OCI-LY7 (cell line): ENCODE measurements around the gene APBB2. TPM values are rescaled to one million over a fixed set of nuclear protein-coding genes. Genes with fewer than 3 reads are reported as not detected.

ENCODE experiments used
- BruUV-seq: library from RNA; stranded (reverse); fragments of 400-500 nt; replicated peaks from 2 replicates; lab custom pipeline; 2021; lab: Mats Ljungman, UMichigan
- CTCF ChIA-PET: fragments of 300-600 bp; sonication (Branson Sonifier 250); formaldehyde crosslinking; loops from one replicate; lab custom pipeline; 2022; ENCODE audit warnings: antibody characterized with exemption; ENCODE audit not compliant: unreplicated experiment; lab: Charles Lee
- POLR2A ChIA-PET: fragments of 300-600 bp; sonication (Branson Sonifier 250); formaldehyde crosslinking; loops from one replicate; lab custom pipeline; 2022; ENCODE audit warnings: antibody characterized with exemption; lab: Charles Lee
- DNase-seq: peaks from one replicate; pipeline ENCODE4 v3.0.0-alpha.2; 2015; ENCODE audit warnings: low spot score
- H2AFZ ChIP-seq: fragments of 200-600 bp; sonication (generic), shearing (Covaris generic); 2 replicates; pipeline ENCODE4 v1.6.1; 2014; ENCODE audit warnings: mild to moderate bottlenecking, antibody characterized with exemption, low read length, moderate library complexity
- H3K27ac ChIP-seq: fragments of 200-600 bp; sonication (generic); 2 replicates; pipeline ENCODE4 v1.5.1; 2014; ENCODE audit warnings: mixed run types, low read depth, mild to moderate bottlenecking, moderate library complexity, low read length, inconsistent platforms; ENCODE audit not compliant: poor library complexity, severe bottlenecking
- H3K36me3 ChIP-seq: fragments of 200-600 bp; sonication (generic); 2 replicates; pipeline ENCODE4 v1.6.1; 2014; ENCODE audit warnings: mild to moderate bottlenecking, antibody characterized with exemption, low read length, moderate library complexity, mixed read lengths; ENCODE audit not compliant: insufficient read depth
- H3K4me1 ChIP-seq: fragments of 200-600 bp; sonication (generic); 2 replicates; pipeline ENCODE4 v1.5.1; 2014; ENCODE audit warnings: mild to moderate bottlenecking, low read length; ENCODE audit not compliant: insufficient read depth, poor library complexity, severe bottlenecking
- H3K4me2 ChIP-seq: fragments of 200-600 bp; sonication (generic); 2 replicates; pipeline ENCODE4 v1.6.1; 2014; ENCODE audit warnings: mild to moderate bottlenecking, low read length
- H3K4me3 ChIP-seq: fragments of 200-600 bp; sonication (generic); 2 replicates; pipeline ENCODE4 v1.5.1; 2014; ENCODE audit warnings: mild to moderate bottlenecking, low read depth, low read length; ENCODE audit not compliant: poor library complexity, severe bottlenecking
- H3K79me2 ChIP-seq: fragments of 200-600 bp; sonication (generic); 2 replicates; pipeline ENCODE4 v1.6.1; 2016; ENCODE audit warnings: low read depth, mild to moderate bottlenecking, low read length, moderate library complexity, mixed read lengths; ENCODE audit not compliant: insufficient read depth
- H3K9me2 ChIP-seq: fragments of 200-600 bp; sonication (generic); 2 replicates; pipeline ENCODE4 v1.6.1; 2016; ENCODE audit warnings: mild to moderate bottlenecking, low read length, mixed read lengths; ENCODE audit not compliant: insufficient read depth
- H3K9me3 ChIP-seq: fragments of 200-600 bp; sonication (generic); 2 replicates; pipeline ENCODE4 v1.6.1; 2014; ENCODE audit warnings: mild to moderate bottlenecking, mixed run types, low read length, mixed read lengths
- H4K20me1 ChIP-seq: fragments of 200-600 bp; sonication (generic); 2 replicates; pipeline ENCODE4 v1.6.1; 2014; ENCODE audit warnings: mild to moderate bottlenecking, antibody characterized with exemption, low read length, moderate library complexity, mixed read lengths; ENCODE audit not compliant: insufficient read depth
- CTCF ChIP-seq: fragments of 200-600 bp; sonication (generic); conservative IDR thresholded peaks from 2 replicates; pipeline ENCODE4 v1.5.1; 2014; ENCODE audit warnings: mild to moderate bottlenecking, antibody characterized with exemption, low read length, moderate library complexity, mixed read lengths
- EZH2phosphoT487 ChIP-seq: fragments of 200-600 bp; sonication (generic); IDR thresholded peaks from 2 replicates; pipeline ENCODE4 v1.6.1; 2018; ENCODE audit warnings: low read depth, borderline replicate concordance, mild to moderate bottlenecking, mixed run types, antibody characterized with exemption, low read length, moderate library complexity, mixed read lengths
- intact Hi-C: fragments of 100-400 bp; cut with micrococcal nuclease; formaldehyde crosslinking; loops from one replicate; pipeline ENCODE4 v1.10.0; 2022; ENCODE audit not compliant: unreplicated experiment
- total RNA-seq, 2 experiments: library from RNA; depleted of rRNA in 1 of 2; stranded (reverse); fragments of >200 nt in 1 of 2; shearing (Covaris generic) in 1 of 2; gene quantifications; 2 replicates each; pipeline ENCODE4 v1.2.3, GENCODE V29; 2014 to 2022

The APBB2 gene
- total RNA-seq, 2 experiments from 2014 or later, result 66.4 to 88.5 TPM

GRCh38 chr4:41227902-41228301, 13.6 kb upstream of the APBB2 start:
- Histone ChIP-seq H3K4me2 (no peak overlapping the region), H3K9me3 (no peaks in the 10 kb centered on the region), H3K79me2 (no peaks in the 10 kb centered on the region), H3K27ac (no peak overlapping the region), H3K4me3 (no peak overlapping the region), H3K4me1 (no peaks in the 10 kb centered on the region), H3K36me3 (no peaks in the 10 kb centered on the region), H4K20me1 (no peaks in the 10 kb centered on the region), H2AFZ (no peak overlapping the region), H3K9me2 (no peaks in the 10 kb centered on the region)
- ChIA-PET CTCF (interaction anchor here (0.7 kb wide), 1 partner anchor 21 kb away, joined by 3 read pairs; no protein-coding TSS in a partner anchor), POLR2A (no interaction called here)
- BruUV-seq, result no TSS peak
- TF ChIP-seq CTCF, result no peak
- no peak for TF ChIP-seq EZH2phosphoT487
- no peak for DNase-seq
- intact Hi-C loops, result no loop called here

GRCh38 chr4:41221850-41222645, 7.7 kb upstream of the APBB2 start:
- H3K79me2 ChIP-seq, result no peaks in the 10 kb centered on the region
- H4K20me1 ChIP-seq, result no peaks in the 10 kb centered on the region
- no peaks in the 10 kb centered on the region for H3K9me3 ChIP-seq
- H3K27ac ChIP-seq, result no peak overlapping the region
- H2AFZ ChIP-seq, result no peak overlapping the region
- H3K9me2 ChIP-seq, result no peaks in the 10 kb centered on the region
- TF ChIP-seq EZH2phosphoT487 (no peak), CTCF (no peak)
- CTCF ChIA-PET, result interaction anchor here (0.6 kb wide), 1 partner anchor 906 kb away, joined by 3 read pairs; no protein-coding TSS in a partner anchor
- POLR2A ChIA-PET, result interaction anchor here (0.6 to 0.9 kb wide), 2 partner anchors 35 to 281 kb away, joined by 3 to 5 read pairs; partner anchors contain the start of gene UCHL1
- no peak overlapping the region for H3K4me3 ChIP-seq
- intact Hi-C loops, result no loop called here
- H3K4me2 ChIP-seq, result no peak overlapping the region
- peaks cover 3% of the 10 kb centered on the region for H3K4me1 ChIP-seq
- DNase-seq, result no peak
- no TSS peak for BruUV-seq
- no peaks in the 10 kb centered on the region for H3K36me3 ChIP-seq
